Measurements from ENCODE around the gene TFCP2L1. TPM values are rescaled to one million over a fixed set of nuclear protein-coding genes. Genes with fewer than 3 reads are reported as not detected.

TFCP2L1 gene
- total and polyA plus RNA-seq, 10 donors: 0.15 to 8.9 (median 2.7) TPM

- TF ChIP-seq POLR2AphosphoS5 (IDR thresholded peaks at IDR 0.05) (no peak), CTCF (IDR thresholded peaks at IDR 0.05 in 8 of 11, conservative IDR thresholded peaks at IDR 0.05 in 3 of 11) (no peak), POLR2A (IDR thresholded peaks at IDR 0.05) (no peak)
- peaks cover 0 to 20% (median 13%) of the 10 kb centered on the region in 8 donors for H3K9me3 ChIP-seq
- DNase-seq: no peak
- 64 to 71% (median 69%) methylated on average over 4 of the region's 4 CpGs for WGBS, 5 donors
- intact Hi-C loops (cut with DNase I; ENCODE audit: low total_unique reads): no loop called here
- H3K4me3 ChIP-seq: no peak overlapping the region
- H3K27ac ChIP-seq: no peak overlapping the region
- no peaks in the 10 kb centered on the region for H3K36me3 ChIP-seq
- H3K27me3 ChIP-seq (replicated peaks in 1 of 7): peaks cover 0 to 15% (median 0%) of the 10 kb centered on the region in 7 donors
- H3K4me1 ChIP-seq: no peaks in the 10 kb centered on the region
These were observed 111.9 kb downstream of the TFCP2L1 start for GRCh38 chr2:121173112-121173511.

GRCh38 chr2:121172456-121172855, 112.5 kb downstream of the TFCP2L1 start:
- Histone ChIP-seq H3K27me3 (replicated peaks in 1 of 7) (peaks cover 0 to 15% (median 0%) of the 10 kb centered on the region in 7 donors), H3K36me3 (no peaks in the 10 kb centered on the region), H3K9me3 (peaks cover 0 to 20% (median 13%) of the 10 kb centered on the region in 8 donors), H3K27ac (no peak overlapping the region), H3K4me3 (no peak overlapping the region), H3K4me1 (no peaks in the 10 kb centered on the region)
- 75 to 100% (median 84%) methylated on average over 1 of the region's 1 CpG for whole genome bisulfite sequencing, 5 donors
- DNase-seq: no peak
- no peak for TF ChIP-seq POLR2A (IDR thresholded peaks at IDR 0.05)
- intact Hi-C loops (cut with DNase I; ENCODE audit: low total_unique reads): no loop called here

GRCh38 chr2:121171625-121172119, 113.3 kb downstream of the TFCP2L1 start:
- WGBS, 5 donors: 48 to 80% (median 74%) methylated on average over 7 of the region's 7 CpGs
- no peak for DNase-seq
- no peak overlapping the region for H3K4me3 ChIP-seq
- no peaks in the 10 kb centered on the region for H3K36me3 ChIP-seq
- intact Hi-C loops (cut with DNase I; ENCODE audit: low total_unique reads): no loop called here
- TF ChIP-seq CTCF (IDR thresholded peaks at IDR 0.05 in 8 of 11, conservative IDR thresholded peaks at IDR 0.05 in 3 of 11) (no peak), POLR2AphosphoS5 (IDR thresholded peaks at IDR 0.05) (no peak), POLR2A (IDR thresholded peaks at IDR 0.05) (no peak)
- peaks cover 0 to 20% (median 13%) of the 10 kb centered on the region in 8 donors for H3K9me3 ChIP-seq
- no peaks in the 10 kb centered on the region for H3K4me1 ChIP-seq
- no peak overlapping the region for H3K27ac ChIP-seq
- peaks cover 0 to 15% (median 0%) of the 10 kb centered on the region in 7 donors for H3K27me3 ChIP-seq (replicated peaks in 1 of 7)

- intact Hi-C loops (cut with DNase I; ENCODE audit: low total_unique reads): no loop called here
- 73 to 90% (median 76%) methylated on average over 1 of the region's 1 CpG for WGBS, 5 donors
- peaks cover 0 to 15% (median 0%) of the 10 kb centered on the region in 7 donors for H3K27me3 ChIP-seq (replicated peaks in 1 of 7)
- no peak overlapping the region for H3K4me3 ChIP-seq
- TF ChIP-seq POLR2A (IDR thresholded peaks at IDR 0.05) (no peak), CTCF (IDR thresholded peaks at IDR 0.05 in 8 of 11, conservative IDR thresholded peaks at IDR 0.05 in 3 of 11) (no peak), POLR2AphosphoS5 (IDR thresholded peaks at IDR 0.05) (no peak)
- H3K27ac ChIP-seq: no peak overlapping the region
- no peaks in the 10 kb centered on the region for H3K4me1 ChIP-seq
- H3K9me3 ChIP-seq: peaks cover 0 to 20% (median 13%) of the 10 kb centered on the region in 8 donors
- H3K36me3 ChIP-seq: no peaks in the 10 kb centered on the region
- no peak for DNase-seq
These were observed 114.4 kb downstream of the TFCP2L1 start for GRCh38 chr2:121170577-121170976.

All from spleen (tissue), 11 donors.